IPS DF 6.9 (cell line): ENCODE data around the gene SLC22A3.

Experiments
- DNase-seq: peaks from one replicate; pipeline ENCODE4 v3.0.0-alpha.2; 2013; ENCODE audit warnings: low read depth, low spot score
- H3K27ac ChIP-seq: one replicate; pipeline ENCODE4 v1.5.1; 2013; ENCODE audit warnings: low read length, control low read depth
- H3K27me3 ChIP-seq: 2 replicates; pipeline ENCODE4 v1.6.1; 2013; ENCODE audit warnings: mild to moderate bottlenecking, low read length; ENCODE audit not compliant: control insufficient read depth, insufficient read depth
- H3K36me3 ChIP-seq: 2 replicates; pipeline ENCODE4 v1.6.1; 2013; ENCODE audit warnings: low read length; ENCODE audit not compliant: control insufficient read depth, insufficient read depth
- H3K4me1 ChIP-seq: 2 replicates; pipeline ENCODE4 v1.6.1; 2013; ENCODE audit warnings: low read length; ENCODE audit not compliant: control insufficient read depth, insufficient read depth
- H3K4me3 ChIP-seq: 2 replicates; pipeline ENCODE4 v1.5.1; 2013; ENCODE audit warnings: mild to moderate bottlenecking, low read length
- H3K9me3 ChIP-seq: 2 replicates; pipeline ENCODE4 v1.6.1; 2013; ENCODE audit warnings: low read length, inconsistent platforms; ENCODE audit not compliant: control insufficient read depth, insufficient read depth
- WGBS: extraction: QIAGEN DNeasy Blood & Tissue Kit; methylation state at CpG from one replicate; pipeline ENCODE4 v1.1.7; 2013; ENCODE audit warnings: mixed read lengths, missing lambda C conversion rate; ENCODE audit not compliant: insufficient read length, insufficient coverage; 5-methylcytosine and 5-hydroxymethylcytosine counted together

Gene SLC22A3

DNA sequence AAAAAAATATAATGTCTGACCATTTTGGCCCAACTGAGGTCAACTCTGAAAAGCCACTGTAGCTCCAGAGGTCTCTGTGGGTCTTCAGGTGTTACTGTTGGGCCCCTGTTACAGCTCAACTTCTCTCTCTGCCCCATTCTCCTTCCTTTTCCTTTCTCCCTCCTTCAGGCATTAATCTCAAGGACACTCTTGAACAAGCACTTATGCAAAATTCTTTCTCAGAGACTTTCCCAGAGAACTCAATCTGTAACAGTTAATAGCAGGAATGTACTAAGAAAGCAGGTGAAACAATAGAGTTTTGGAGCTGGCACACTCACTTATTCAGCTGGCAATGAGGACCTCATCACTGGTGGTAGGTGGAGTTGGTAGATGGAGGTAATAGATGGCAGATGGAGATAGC lies 31.9 kb upstream of the SLC22A3 start:
- Histone ChIP-seq H3K4me3 (no peak overlapping the region), H3K4me1 (no peaks in the 10 kb centered on the region), H3K27ac (no peak overlapping the region), H3K27me3 (no peaks in the 10 kb centered on the region), H3K36me3 (no peaks in the 10 kb centered on the region), H3K9me3 (no peaks in the 10 kb centered on the region)
- no peak for DNase-seq

DNA sequence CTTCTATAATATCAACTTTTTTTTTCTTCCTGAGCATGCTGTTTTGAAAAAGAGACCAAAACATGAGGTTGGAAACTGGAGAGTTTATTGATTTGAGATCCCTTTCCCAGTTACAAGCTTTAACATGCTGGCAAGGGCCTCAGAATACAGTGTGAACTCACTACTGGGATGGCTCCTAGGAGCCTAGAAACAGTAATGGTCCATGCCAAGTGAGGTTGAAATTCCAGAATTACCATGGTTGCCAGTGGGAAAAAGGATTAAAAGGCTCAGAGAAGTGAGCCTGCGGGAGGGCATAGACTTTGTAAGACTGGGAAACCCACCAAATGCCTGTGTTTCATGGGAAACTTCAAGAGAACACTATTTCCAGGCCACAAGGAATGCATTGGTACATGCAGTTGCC lies 28.9 kb upstream of the SLC22A3 start:
- Histone ChIP-seq H3K4me1 (no peaks in the 10 kb centered on the region), H3K27me3 (no peaks in the 10 kb centered on the region), H3K27ac (no peak overlapping the region), H3K36me3 (no peaks in the 10 kb centered on the region), H3K4me3 (no peak overlapping the region), H3K9me3 (no peaks in the 10 kb centered on the region)
- DNase-seq: no peak
- no CpG with 5 or more reads among the region's 1 CpG for WGBS

DNA sequence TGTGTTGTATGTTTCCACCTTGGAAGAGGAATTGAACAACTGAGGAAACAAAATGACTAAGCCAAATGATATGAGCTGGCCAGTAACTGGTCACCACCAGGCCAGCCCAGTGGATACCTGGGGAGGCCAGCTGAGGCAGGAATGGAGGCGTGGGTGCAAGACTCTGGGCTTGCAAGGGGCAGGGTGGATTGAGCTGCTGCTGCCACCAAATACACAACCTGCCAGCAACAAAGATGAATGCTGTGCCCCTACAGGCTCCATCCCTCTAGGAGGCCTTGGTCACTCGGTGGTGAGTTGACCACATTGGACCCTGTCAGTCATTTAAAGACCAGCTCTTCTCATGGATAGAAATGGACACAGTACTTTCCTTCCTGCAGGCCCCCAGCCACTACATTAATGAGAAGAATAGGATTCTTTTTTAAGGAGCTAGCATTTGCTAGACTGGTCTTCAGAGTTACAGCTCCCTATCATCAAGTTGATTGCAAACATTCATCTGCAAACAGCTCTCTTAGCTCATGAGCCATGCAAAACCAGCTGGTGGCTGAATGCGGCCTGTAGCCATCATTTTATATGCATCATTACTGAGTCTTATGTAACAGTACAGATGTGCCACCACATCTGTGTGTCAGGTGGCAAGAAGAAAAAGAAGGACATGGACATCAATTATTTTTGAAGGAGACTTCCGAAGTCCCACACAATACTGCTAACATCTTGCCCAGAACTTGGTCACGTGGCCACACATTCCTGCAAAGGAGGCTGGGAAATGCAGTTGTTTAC lies 26.3 kb upstream of the SLC22A3 start:
- no peak overlapping the region for H3K4me3 ChIP-seq
- H3K27me3 ChIP-seq: no peaks in the 10 kb centered on the region
- H3K4me1 ChIP-seq: no peaks in the 10 kb centered on the region
- no CpG with 5 or more reads among the region's 5 CpGs for WGBS
- H3K36me3 ChIP-seq: no peaks in the 10 kb centered on the region
- H3K27ac ChIP-seq: no peak overlapping the region
- no peak for DNase-seq
- H3K9me3 ChIP-seq: no peaks in the 10 kb centered on the region

DNA sequence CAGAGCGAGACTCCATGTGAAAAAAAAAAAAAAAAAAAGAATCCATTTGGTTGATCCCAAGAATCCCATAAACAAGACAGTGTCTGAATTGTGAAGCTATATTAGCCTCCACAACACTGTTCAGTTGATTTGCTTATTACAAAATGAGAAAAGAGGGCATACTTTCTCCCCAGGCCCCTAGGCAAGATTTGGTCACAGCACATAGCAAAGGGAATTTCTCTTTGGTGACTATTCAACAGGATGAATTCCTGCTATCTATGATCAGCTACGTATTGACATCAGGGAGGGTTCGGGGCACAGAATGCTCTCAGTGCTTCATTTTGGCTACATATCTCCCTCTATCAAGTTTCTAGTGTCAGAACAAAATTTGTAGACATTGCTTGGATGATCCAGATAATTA lies 20.2 kb upstream of the SLC22A3 start:
- H3K4me3 ChIP-seq: no peak overlapping the region
- no peak for DNase-seq
- H3K36me3 ChIP-seq: no peaks in the 10 kb centered on the region
- H3K27ac ChIP-seq: no peak overlapping the region
- no peaks in the 10 kb centered on the region for H3K9me3 ChIP-seq
- no peaks in the 10 kb centered on the region for H3K4me1 ChIP-seq
- no peaks in the 10 kb centered on the region for H3K27me3 ChIP-seq
- no CpG with 5 or more reads among the region's 3 CpGs for WGBS

DNA sequence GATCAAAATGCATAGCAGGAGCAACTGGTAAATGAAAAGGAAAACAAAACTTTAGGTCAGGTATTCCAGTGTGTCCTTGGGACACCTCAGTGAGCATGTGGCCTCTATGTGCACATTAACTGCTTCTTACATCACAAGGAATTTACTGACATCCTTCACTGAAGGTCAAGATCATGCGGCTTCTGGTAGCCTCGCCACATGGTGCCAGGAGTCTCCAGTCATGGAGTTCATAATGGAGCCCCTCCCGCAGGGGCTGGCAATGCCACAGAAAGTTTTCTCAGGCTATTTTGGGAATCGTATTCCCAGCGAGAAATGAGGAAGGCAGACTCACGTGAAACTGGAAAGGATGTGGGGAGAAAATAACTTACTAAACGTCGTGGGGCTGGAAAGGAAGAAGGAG lies 19.7 kb upstream of the SLC22A3 start:
- Histone ChIP-seq H3K9me3 (no peaks in the 10 kb centered on the region), H3K27me3 (no peaks in the 10 kb centered on the region), H3K27ac (no peak overlapping the region), H3K4me1 (no peaks in the 10 kb centered on the region), H3K36me3 (no peaks in the 10 kb centered on the region), H3K4me3 (no peak overlapping the region)
- WGBS: no CpG with 5 or more reads among the region's 8 CpGs
- no peak for DNase-seq

DNA sequence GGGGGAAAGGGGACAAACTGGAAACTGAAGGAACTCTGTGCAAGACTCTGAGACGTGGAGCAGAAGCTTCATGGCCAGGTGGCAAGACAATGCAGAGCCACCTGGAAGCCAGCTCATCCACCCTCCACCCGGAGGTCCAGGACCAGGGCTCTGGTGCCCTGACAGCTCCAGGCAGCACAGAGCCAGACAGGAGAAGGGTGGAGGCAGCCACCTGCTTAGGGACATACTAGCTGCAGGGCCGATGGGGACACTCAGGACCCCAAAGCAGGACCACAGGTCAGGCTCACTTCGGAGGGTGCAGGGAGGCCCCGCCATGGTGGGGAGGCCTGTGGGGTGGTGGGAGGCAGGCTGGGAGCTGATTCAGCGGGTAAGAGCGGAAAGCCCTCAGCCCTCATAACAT lies 19.0 kb upstream of the SLC22A3 start:
- H3K27ac ChIP-seq: no peak overlapping the region
- H3K4me3 ChIP-seq: no peak overlapping the region
- H3K36me3 ChIP-seq: no peaks in the 10 kb centered on the region
- no peak for DNase-seq
- H3K9me3 ChIP-seq: no peaks in the 10 kb centered on the region
- no CpG with 5 or more reads among the region's 7 CpGs for WGBS
- H3K4me1 ChIP-seq: no peaks in the 10 kb centered on the region
- H3K27me3 ChIP-seq: no peaks in the 10 kb centered on the region

DNA sequence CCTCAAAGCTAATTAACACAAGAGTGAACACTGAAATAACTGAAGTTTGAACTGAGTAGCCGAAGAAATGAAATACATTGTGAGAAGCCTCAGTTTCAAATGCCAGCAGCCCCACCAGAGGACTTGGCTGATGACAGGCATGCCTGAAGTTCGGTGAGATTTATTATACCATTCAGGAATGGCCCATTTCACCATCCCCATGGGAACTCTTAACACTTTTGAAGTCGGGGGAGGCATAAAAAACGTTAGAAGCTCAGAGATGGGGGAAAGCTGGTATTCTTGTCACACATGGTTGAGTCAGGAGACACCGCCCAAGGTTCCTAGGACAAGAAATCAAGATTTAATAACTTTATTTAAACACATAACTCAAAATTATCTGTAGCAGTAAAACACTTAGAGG lies 17.6 kb upstream of the SLC22A3 start:
- H3K27ac ChIP-seq: no peak overlapping the region
- no peaks in the 10 kb centered on the region for H3K27me3 ChIP-seq
- H3K9me3 ChIP-seq: no peaks in the 10 kb centered on the region
- no peak overlapping the region for H3K4me3 ChIP-seq
- no peaks in the 10 kb centered on the region for H3K4me1 ChIP-seq
- DNase-seq: no peak
- no peaks in the 10 kb centered on the region for H3K36me3 ChIP-seq
- no CpG with 5 or more reads among the region's 5 CpGs for WGBS

DNA sequence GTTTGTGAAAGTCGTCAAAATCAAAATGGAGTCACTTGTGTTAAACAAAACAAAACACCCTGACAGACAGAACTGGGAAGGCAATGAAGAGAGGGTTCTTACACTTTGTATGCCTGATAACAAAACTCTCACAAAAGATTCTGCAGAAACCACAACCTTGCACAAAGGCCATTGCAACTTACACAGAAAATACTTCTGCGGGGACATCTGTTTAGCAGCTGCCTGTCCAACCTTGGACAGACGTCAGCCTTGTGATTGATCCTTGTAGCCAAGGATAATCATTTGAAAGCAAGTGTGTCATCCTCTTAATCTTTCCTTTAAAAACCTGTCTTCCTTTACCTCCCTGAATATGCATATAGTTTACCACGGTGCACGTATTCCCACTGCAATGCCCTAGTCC lies 17.0 kb upstream of the SLC22A3 start:
- Histone ChIP-seq H3K4me1 (no peaks in the 10 kb centered on the region), H3K36me3 (no peaks in the 10 kb centered on the region), H3K27me3 (no peaks in the 10 kb centered on the region), H3K4me3 (no peak overlapping the region), H3K9me3 (no peaks in the 10 kb centered on the region), H3K27ac (no peak overlapping the region)
- DNase-seq: no peak
- no CpG with 5 or more reads among the region's 5 CpGs for WGBS

DNA sequence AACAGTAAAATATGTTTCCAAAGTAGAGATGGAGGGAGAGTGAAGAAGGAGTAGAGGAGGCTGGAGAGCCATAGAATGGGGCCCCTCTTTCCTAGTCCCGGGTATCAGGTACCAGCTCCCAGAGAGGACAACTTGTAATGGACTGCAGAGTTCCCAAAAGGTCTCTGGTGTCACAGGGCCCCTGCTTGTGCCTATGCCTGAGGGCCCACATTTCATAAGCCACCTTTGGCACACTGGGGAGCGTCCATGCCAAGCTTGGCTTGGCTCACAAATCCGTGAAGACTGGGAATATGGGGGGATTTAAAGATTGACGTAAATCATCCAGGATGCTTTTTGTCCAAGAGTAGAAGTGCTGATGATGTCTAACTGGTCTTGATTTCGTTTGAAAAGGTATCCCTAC lies 16.4 kb upstream of the SLC22A3 start:
- no peak overlapping the region for H3K4me3 ChIP-seq

DNA sequence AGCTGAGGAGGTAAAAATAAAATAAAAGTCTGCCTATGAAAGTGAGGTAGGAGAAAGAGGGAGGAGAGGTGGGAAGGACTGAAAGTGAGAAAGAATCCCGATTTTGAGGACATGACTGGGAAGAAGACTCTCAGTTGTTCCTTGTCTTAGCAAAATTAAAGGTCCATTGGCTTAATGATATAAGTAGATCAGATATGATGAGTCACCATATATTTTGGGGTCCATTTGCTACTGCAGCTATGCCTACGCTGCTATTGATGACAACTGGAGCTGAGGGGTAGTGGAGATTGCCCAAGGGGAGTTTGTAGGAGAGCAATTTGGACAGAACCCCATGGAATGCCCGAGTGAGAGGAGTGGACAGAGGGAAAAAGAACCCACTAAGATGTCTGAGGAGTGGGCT lies 15.1 kb upstream of the SLC22A3 start:
- H3K9me3 ChIP-seq: no peaks in the 10 kb centered on the region
- H3K4me3 ChIP-seq: no peak overlapping the region
- H3K27ac ChIP-seq: no peak overlapping the region
- H3K27me3 ChIP-seq: no peaks in the 10 kb centered on the region
- H3K4me1 ChIP-seq: no peaks in the 10 kb centered on the region
- no CpG with 5 or more reads among the region's 3 CpGs for WGBS
- H3K36me3 ChIP-seq: no peaks in the 10 kb centered on the region
- DNase-seq: no peak

More for the DNA sequence above, 16.4 kb upstream of the SLC22A3 start:
- no peaks in the 10 kb centered on the region for H3K27me3 ChIP-seq
- no peaks in the 10 kb centered on the region for H3K4me1 ChIP-seq
- H3K27ac ChIP-seq: no peak overlapping the region
- no peaks in the 10 kb centered on the region for H3K9me3 ChIP-seq
- no peak for DNase-seq
- WGBS: no CpG with 5 or more reads among the region's 5 CpGs
- no peaks in the 10 kb centered on the region for H3K36me3 ChIP-seq

DNA sequence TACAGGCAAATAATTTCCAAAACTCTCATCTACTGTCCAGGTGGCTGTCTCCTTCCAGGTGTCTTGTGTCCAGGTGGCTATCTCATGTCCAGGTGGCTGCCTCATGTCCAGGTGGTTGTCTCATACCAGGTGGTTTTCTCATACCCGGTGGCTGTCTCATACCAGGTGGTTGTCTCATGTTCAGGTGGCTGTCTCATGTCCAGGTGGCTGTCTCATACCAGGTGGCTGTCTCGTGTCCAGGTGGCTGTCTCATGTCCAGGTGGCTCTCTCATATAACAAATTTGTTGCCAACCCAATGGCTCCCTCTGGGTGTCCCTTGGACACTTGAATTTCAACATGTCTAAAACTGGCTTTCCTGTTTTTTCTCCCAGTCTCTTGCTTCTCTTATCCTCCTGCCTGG lies 14.3 kb upstream of the SLC22A3 start:
- WGBS: no CpG with 5 or more reads among the region's 2 CpGs
- H3K27me3 ChIP-seq: no peaks in the 10 kb centered on the region
- no peaks in the 10 kb centered on the region for H3K9me3 ChIP-seq
- H3K4me3 ChIP-seq: no peak overlapping the region
- no peaks in the 10 kb centered on the region for H3K4me1 ChIP-seq
- H3K27ac ChIP-seq: no peak overlapping the region
- no peaks in the 10 kb centered on the region for H3K36me3 ChIP-seq
- no peak for DNase-seq
